Endometrial microvascular endothelial cells (primary cell): ENCODE results near the gene SPATA18. TPM values are rescaled to one million over a fixed set of nuclear protein-coding genes. Genes with fewer than 3 reads are reported as not detected.

ENCODE experiments used
- in situ Hi-C: cut with HindIII; loops from 2 replicates; pipeline ENCODE4 v1.10.0; 2017; ENCODE audit warnings: low sequenced_read_pairs, low pct_unique_long_range_greater_than_20kb; ENCODE audit errors: inconsistent ontology term
- total RNA-seq: library from RNA; depleted of rRNA; stranded (reverse); fragments of >200 nt; gene quantifications from one replicate; pipeline ENCODE4 v1.2.3, GENCODE V29; 2015; ENCODE audit errors: inconsistent ontology term

Gene SPATA18, protein sequence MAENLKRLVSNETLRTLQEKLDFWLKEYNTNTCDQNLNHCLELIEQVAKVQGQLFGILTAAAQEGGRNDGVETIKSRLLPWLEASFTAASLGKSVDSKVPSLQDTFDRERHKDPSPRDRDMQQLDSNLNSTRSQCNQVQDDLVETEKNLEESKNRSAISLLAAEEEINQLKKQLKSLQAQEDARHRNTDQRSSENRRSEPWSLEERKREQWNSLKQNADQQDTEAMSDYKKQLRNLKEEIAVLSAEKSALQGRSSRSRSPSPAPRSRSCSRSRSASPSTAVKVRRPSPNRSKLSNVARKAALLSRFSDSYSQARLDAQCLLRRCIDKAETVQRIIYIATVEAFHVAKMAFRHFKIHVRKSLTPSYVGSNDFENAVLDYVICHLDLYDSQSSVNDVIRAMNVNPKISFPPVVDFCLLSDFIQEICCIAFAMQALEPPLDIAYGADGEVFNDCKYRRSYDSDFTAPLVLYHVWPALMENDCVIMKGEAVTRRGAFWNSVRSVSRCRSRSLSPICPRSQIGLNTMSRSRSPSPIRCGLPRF
- 7.2 TPM for total RNA-seq

GRCh38 chr4:52051213-52051614, at the start of gene SPATA18:
Gene SPATA18 (plus strand): TSS chr4:52051304. CDS start chr4:52051705, 401 bp downstream.
- in situ Hi-C loops = no loop called here

- in situ Hi-C loops = no loop called here
Measured at GRCh38 chr4:52001616-52002015, 49.5 kb upstream of the SPATA18 start.

- in situ Hi-C loops = no loop called here
Measured at GRCh38 chr4:52004414-52004813, 46.7 kb upstream of the SPATA18 start.

DNA sequence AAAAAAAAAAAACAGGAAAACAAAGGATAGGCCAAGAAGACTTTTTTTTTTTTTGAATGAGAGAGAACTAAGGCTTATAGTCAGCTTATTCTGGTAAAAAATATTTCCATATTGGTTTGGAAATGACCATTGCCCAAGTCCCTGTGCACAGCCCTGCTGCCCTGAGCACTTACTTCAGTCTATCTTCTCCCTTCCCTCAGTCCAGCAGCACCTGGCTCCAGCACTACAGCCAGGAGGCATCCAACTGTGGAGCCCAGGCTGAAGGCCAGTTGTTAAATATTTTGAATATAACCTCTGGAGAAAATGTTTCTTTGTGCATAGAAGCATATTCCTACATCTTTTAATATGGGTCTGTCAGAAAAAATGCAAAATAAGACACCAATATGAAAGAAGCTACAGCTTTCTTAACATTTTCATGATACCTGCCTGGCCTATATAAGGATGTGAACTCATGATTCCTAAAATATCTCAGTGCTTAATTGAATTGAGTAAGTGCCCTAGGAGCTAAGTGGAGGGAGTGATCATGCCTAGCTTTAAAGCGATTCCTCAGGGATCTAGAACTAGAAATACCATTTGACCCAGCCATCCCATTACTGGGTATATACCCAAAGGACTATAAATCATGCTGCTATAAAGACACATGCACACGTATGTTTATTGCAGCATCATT, 45.4 kb upstream of the SPATA18 start:
- in situ Hi-C loops = no loop called here

- in situ Hi-C loops = no loop called here
Measured at GRCh38 chr4:52006887-52007286, 44.2 kb upstream of the SPATA18 start.

- in situ Hi-C loops = no loop called here
Measured at GRCh38 chr4:52010986-52011385, 40.1 kb upstream of the SPATA18 start.

DNA sequence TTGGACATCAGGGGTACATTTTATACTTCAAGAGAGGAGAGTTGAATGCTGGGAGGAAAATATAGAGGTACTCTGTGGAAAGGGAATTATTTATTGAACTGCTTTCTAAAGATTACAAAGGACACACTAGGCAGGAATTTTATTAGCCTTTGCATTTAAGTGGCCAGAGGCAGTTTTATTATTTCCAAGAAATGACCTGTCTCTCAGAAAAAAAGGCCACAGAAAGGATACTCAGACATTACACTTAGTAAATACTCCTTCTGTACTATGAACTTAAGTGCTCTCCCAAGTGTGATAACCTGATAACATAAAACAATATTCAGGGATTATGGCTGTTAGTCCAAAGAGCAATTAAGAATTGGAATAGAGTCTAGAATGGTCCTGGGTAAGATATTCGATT, 38.5 kb upstream of the SPATA18 start:
- in situ Hi-C loops = no loop called here

GRCh38 chr4:52014903-52015302, 36.2 kb upstream of the SPATA18 start:
- in situ Hi-C loops = no loop called here

GRCh38 chr4:52015366-52015765, 35.7 kb upstream of the SPATA18 start:
- in situ Hi-C loops = no loop called here

- in situ Hi-C loops = no loop called here
Measured at GRCh38 chr4:52016981-52017380, 34.1 kb upstream of the SPATA18 start.

DNA sequence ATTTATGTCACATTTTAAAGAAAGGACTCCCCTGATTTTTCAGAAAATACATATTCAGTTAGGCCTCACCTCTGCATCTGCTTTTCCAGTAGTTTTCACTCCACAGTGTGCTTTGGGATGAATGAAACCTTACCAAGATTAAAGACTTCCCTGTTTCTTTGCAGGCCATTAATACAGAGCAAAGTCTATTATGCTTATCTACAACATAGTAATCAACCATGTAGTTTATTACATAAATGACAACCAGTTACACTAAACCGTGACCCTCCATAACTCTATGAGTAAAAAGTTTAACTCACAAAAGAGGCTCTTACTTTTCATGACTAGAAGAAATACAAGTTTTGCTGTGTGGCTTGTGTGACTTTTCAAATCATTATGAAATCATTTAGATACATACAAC, 33.3 kb upstream of the SPATA18 start:
- in situ Hi-C loops = no loop called here

GRCh38 chr4:52019936-52020657, 31.0 kb upstream of the SPATA18 start, which contains the start of gene LRRC66:
Gene LRRC66 (minus strand): TSS chr4:52020363. CDS start chr4:52017613, 2,750 bp downstream.
- in situ Hi-C loops = no loop called here

DNA sequence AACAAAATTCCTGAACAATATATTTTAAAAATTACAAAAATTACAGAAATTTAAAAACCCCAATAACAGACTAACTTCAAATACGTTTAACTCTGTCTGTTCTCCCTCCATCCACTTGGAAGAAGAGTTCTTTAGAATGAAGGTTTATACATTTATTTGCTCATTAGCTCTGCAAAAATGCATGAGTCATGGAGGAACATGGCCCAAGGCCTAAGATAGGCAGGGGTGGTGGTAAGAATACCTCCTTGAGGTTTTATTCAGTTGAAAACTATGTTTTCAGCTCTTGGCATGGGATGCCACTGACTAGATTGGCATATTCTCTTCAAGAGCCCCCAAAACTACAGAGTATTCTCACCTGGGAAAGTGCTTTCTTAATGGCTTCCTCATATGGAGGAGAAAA, 22.1 kb upstream of the SPATA18 start:
- in situ Hi-C loops = no loop called here

GRCh38 chr4:52032005-52032404, 19.1 kb upstream of the SPATA18 start:
- in situ Hi-C loops = no loop called here

GRCh38 chr4:52035190-52035589, 15.9 kb upstream of the SPATA18 start:
- in situ Hi-C loops = no loop called here

DNA sequence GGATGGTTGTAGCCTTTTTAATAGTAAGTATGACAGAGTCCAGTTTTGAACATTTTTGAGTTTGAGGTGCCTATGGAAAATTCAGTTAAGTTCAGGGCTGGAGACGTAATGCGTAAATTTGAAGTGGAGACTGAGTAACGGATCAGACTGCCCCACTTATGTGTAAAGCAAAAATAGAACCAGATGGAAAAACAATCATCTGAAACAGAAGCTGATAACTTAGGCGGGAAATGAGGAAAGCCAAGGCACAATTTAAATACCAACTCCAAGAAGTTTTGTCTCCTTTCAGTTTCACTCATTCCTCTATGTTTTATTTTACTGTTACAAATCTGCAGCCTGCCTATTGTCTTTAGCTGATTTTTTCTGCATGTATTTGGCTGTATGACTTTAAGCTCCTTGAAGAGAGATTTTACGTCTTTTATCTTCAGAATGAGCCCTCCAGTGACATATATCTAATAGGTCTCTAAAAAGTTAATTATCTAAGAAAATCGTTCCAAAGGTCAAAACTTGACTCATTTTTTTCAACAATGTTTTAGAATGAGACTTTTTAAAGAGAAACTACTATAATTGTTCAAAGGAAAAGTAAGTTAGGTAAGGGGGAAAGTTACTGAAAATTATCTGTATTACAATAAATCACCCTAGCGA, 14.1 kb upstream of the SPATA18 start:
- in situ Hi-C loops = no loop called here

DNA sequence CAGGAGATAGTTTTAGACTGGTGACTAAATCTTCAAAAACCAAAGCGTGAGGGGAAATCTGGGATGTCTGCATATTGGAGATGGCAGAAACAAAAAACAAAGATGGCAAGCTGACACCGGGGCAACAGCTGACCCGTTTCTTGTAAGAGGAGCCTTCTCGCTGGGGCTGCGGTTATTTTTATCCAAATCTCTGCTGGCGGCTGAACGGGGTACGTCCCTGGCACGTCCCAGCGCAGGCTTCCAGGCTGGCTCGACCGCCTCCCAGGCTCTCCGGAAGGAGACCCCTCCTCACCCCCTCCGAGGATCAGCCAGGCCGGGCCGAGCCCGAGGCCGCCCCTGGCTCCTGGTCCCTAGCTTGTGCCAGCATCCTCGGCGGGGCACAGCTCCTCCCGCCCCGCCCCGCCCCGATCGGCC, 13.4 kb upstream of the SPATA18 start:
- in situ Hi-C loops = no loop called here

DNA sequence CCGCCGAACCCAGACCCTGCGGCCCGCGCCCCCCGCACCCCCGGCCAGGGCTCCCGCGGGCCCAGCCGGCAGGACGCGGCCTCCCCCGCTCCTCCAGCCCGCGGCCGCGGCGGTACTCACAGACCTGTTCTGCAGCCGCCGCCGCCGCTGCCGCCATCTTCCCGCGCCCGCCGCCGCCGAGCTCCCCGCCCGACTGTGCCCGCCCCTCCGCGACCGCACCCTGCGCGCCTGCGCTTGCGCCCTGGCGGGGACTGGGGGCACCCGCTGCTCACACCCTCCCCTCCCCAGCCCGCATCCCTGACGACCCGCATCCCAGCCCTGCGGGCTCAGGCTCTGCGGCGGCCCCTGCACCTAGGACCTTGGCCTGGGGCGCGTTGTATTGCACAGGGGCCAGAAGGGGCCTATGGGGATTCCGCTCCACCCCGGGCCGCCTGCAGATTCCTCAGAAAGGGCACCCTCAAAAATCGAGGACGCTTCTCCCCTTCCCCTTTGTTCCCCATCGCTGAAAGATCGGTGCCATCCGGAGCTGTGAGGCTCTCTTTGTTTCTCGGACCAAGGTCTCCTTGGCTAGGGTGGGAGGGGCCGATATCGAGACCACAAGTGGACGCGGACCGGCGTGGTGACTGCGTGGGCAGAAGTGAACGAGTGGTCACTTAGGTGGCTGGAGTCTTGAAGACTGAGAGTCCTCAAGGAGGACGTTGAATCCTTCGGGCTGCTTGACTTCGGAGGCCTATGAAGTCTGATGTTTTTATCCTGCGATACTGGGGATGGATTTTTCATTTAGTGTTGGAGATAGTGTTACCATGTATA, 12.8 kb upstream of the SPATA18 start, which contains the start of gene SGCB:
Gene SGCB (minus strand): TSS at position 197 of the 810 bp plus-strand sequence. CDS start 40 bp downstream, at position 157.
- in situ Hi-C loops = no loop called here
